WTC11 (cell line): ENCODE data around the gene LAMA5. TPM values are rescaled to one million over a fixed set of nuclear protein-coding genes. Genes with fewer than 3 reads are reported as not detected.

Experiments used
- ATAC-seq: fragments of 200-7000 bp; cut with Tn5 transposase; 2 replicates; pipeline ENCODE4 v1.10.0; 2021; ENCODE audit warnings: mild to moderate bottlenecking, moderate library complexity
- CTCF ChIA-PET: fragments of 300-600 bp; sonication (Branson Sonifier 250); formaldehyde crosslinking; loops from one replicate; lab custom pipeline; 2021; ENCODE audit warnings: antibody characterized with exemption; lab: Charles Lee
- POLR2A ChIA-PET: fragments of 350-600 bp; sonication (Branson Sonifier 250); formaldehyde crosslinking; loops from one replicate; lab custom pipeline; 2021; ENCODE audit warnings: antibody characterized with exemption; lab: Charles Lee
- DNase-seq: peaks from one replicate; pipeline ENCODE4 v3.0.0; 2021; ENCODE audit warnings: low spot score
- H3K27ac Mint-ChIP-seq: 2 replicates; pipeline ENCODE4 v1.8.0; 2021; ENCODE audit warnings: mixed read lengths
- H3K27me3 Mint-ChIP-seq: 2 replicates; pipeline ENCODE4 v1.8.0; 2021; ENCODE audit warnings: low read depth, mild to moderate bottlenecking, moderate library complexity, mixed read lengths
- H3K36me3 Mint-ChIP-seq: 2 replicates; pipeline ENCODE4 v1.8.0; 2021; ENCODE audit warnings: mixed read lengths
- H3K4me1 Mint-ChIP-seq: 2 replicates; pipeline ENCODE4 v1.8.0; 2022; ENCODE audit warnings: mixed read lengths
- H3K4me3 Mint-ChIP-seq: 2 replicates; pipeline ENCODE4 v1.8.0; 2021; ENCODE audit warnings: mild to moderate bottlenecking, moderate library complexity, mixed read lengths
- H3K9me3 Mint-ChIP-seq: 2 replicates; pipeline ENCODE4 v1.8.0; 2021; ENCODE audit warnings: mixed read lengths
- ETV6 ChIP-seq: sonication (generic); formaldehyde crosslinking; IDR thresholded peaks from 2 replicates; pipeline ENCODE4 v1.8.1; 2022; ENCODE audit warnings: mild to moderate bottlenecking, missing genetic modification reagents
- FOXK1 ChIP-seq: sonication (generic); formaldehyde crosslinking; IDR thresholded peaks from 2 replicates; pipeline ENCODE4 v1.8.0; 2022; ENCODE audit warnings: mild to moderate bottlenecking, moderate library complexity, missing genetic modification reagents
- FOXP1 ChIP-seq: sonication (generic); formaldehyde crosslinking; IDR thresholded peaks from 2 replicates; pipeline ENCODE4 v1.8.0; 2022; ENCODE audit warnings: missing genetic modification reagents, mild to moderate bottlenecking, moderate library complexity, borderline replicate concordance
- IRF2 ChIP-seq: sonication (generic); formaldehyde crosslinking; IDR thresholded peaks from 2 replicates; pipeline ENCODE4 v1.8.0; 2022; ENCODE audit warnings: low read depth, missing genetic modification reagents, borderline replicate concordance
- JUN ChIP-seq: sonication (generic); formaldehyde crosslinking; IDR thresholded peaks from 2 replicates; pipeline ENCODE4 v1.8.0; 2023; ENCODE audit warnings: mild to moderate bottlenecking, missing genetic modification reagents
- RELA ChIP-seq: sonication (generic); formaldehyde crosslinking; IDR thresholded peaks from 2 replicates; pipeline ENCODE4 v1.8.1; 2022; ENCODE audit warnings: missing genetic modification reagents, mild to moderate bottlenecking, borderline replicate concordance
- RORB ChIP-seq: fragments of 250-450 bp; sonication (Bioruptor Pico); IDR thresholded peaks from 2 replicates; pipeline ENCODE4 v1.9.0; 2021; ENCODE audit warnings: mild to moderate bottlenecking
- ZBTB21 ChIP-seq: sonication (generic); formaldehyde crosslinking; IDR thresholded peaks from 2 replicates; pipeline ENCODE4 v1.8.1; 2023; ENCODE audit warnings: mild to moderate bottlenecking, missing genetic modification reagents, borderline replicate concordance
- ZNF121 ChIP-seq: sonication (generic); formaldehyde crosslinking; IDR thresholded peaks from 2 replicates; pipeline ENCODE4 v1.8.0; 2023; ENCODE audit warnings: missing genetic modification reagents
- ZNF138 ChIP-seq: sonication (generic); formaldehyde crosslinking; conservative IDR thresholded peaks from 2 replicates; pipeline ENCODE4 v1.8.1; 2022; ENCODE audit warnings: mild to moderate bottlenecking, moderate library complexity, missing genetic modification reagents
- ZNF219 ChIP-seq: sonication (generic); formaldehyde crosslinking; IDR thresholded peaks from 2 replicates; pipeline ENCODE4 v1.8.0; 2023; ENCODE audit warnings: missing genetic modification reagents, mild to moderate bottlenecking, borderline replicate concordance
- ZNF671 ChIP-seq: fragments of 250-450 bp; sonication (Bioruptor Pico); IDR thresholded peaks from 2 replicates; pipeline ENCODE4 v1.8.0; 2021; ENCODE audit warnings: mild to moderate bottlenecking
- total RNA-seq: library from RNA; stranded (reverse); gene quantifications from 3 replicates; pipeline ENCODE4 v1.2.3, GENCODE V29; 2021
- TF ChIP-seq, protein P1 (sequence below): fragments of 250-450 bp; sonication (Bioruptor Pico); conservative IDR thresholded peaks from 2 replicates; pipeline ENCODE4 v1.9.0; 2021; ENCODE audit warnings: mild to moderate bottlenecking
- TF ChIP-seq, protein P2 (sequence below): sonication (generic); formaldehyde crosslinking; IDR thresholded peaks from 2 replicates; pipeline ENCODE4 v1.8.1; 2022; ENCODE audit warnings: mild to moderate bottlenecking, missing genetic modification reagents, moderate library complexity, borderline replicate concordance
- TF ChIP-seq, protein P3 (sequence below): fragments of 250-450 bp; sonication (Bioruptor Pico); IDR thresholded peaks from 2 replicates; pipeline ENCODE4 v1.9.0; 2021; ENCODE audit warnings: moderate library complexity, mild to moderate bottlenecking, inconsistent platforms, borderline replicate concordance
- TF ChIP-seq, protein P4 (sequence below): sonication (generic); formaldehyde crosslinking; IDR thresholded peaks from 2 replicates; pipeline ENCODE4 v1.8.0; 2023; ENCODE audit warnings: mild to moderate bottlenecking, missing genetic modification reagents
- TF ChIP-seq, protein P5 (sequence below): sonication (generic); formaldehyde crosslinking; IDR thresholded peaks from 2 replicates; pipeline ENCODE4 v1.8.0; 2022; ENCODE audit warnings: mild to moderate bottlenecking, missing genetic modification reagents
- TF ChIP-seq, protein P6 (sequence below): fragments of 250-450 bp; sonication (Bioruptor Pico); IDR thresholded peaks from 2 replicates; pipeline ENCODE4 v1.9.0; 2021; ENCODE audit warnings: mild to moderate bottlenecking

LAMA5 gene
- total RNA-seq, 1 experiment from 2014 or later, result 329 TPM

DNA sequence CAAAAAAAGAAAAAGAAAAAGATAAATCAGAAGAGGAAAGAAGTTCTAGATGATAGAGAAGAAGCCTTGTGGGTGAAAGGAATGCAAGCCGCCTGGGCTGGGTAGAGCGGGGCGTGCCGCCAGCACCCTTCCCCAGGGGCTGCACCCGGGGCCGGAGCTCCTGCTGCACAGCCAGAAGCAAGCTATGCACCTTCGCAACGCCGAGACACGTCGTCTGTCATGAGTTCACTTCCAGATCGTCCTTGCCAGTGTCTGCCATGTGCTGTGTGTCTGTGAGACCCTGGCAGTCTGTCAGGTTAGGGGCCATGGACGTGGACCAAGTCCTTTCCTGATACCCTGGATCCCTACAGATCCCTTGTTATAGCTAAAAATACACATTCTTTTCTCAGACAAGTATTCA, 89.9 kb downstream of the LAMA5 start (continued):
- TF ChIP-seq IRF2 (CRISPR knock-in tag) (no peak), FOXP1 (CRISPR knock-in tag) (no peak), FOXK1 (no peak)
- TF ChIP-seq, protein P1, sequence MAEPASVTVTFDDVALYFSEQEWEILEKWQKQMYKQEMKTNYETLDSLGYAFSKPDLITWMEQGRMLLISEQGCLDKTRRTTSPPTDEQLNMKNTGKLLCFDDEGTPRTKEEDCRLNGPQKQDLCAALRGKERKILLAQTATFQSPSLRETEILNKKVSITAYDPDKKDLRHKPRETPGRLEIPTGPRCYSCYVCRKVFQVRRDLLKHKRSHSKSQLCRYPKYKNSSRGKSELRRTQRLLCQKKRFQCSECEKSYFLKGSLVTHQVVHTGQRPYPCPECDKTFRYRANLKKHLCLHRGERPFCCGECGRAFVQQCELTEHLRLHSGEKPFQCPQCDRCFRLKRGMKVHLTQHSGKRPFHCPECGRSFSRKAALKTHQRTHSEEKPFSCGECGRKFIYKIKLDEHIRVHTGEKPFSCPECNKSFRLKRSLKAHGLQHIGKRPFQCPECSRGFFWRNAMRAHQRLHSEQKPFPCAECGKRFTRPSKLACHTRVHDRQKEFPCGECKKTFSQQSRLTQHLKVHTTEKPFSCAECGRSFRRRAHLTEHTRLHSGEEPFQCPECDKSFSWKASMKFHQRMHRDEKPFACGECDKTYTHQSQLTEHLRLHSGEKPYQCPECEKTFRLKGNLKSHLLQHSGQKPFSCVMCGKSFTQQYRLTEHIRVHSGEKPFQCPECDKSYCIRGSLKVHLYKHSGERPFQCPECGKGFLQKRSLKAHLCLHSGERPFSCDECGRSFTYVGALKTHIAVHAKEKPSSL (CRISPR knock-in tag), result no peak
- TF ChIP-seq, protein P2, sequence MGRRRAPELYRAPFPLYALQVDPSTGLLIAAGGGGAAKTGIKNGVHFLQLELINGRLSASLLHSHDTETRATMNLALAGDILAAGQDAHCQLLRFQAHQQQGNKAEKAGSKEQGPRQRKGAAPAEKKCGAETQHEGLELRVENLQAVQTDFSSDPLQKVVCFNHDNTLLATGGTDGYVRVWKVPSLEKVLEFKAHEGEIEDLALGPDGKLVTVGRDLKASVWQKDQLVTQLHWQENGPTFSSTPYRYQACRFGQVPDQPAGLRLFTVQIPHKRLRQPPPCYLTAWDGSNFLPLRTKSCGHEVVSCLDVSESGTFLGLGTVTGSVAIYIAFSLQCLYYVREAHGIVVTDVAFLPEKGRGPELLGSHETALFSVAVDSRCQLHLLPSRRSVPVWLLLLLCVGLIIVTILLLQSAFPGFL (CRISPR knock-in tag), result no peak

- Mint-ChIP-seq H3K9me3 (no peaks in the 10 kb centered on the region), H3K36me3 (peaks cover 43% of the 10 kb centered on the region), H3K27ac (no peak overlapping the region), H3K4me3 (no peak overlapping the region), H3K27me3 (no peaks in the 10 kb centered on the region), H3K4me1 (no peaks in the 10 kb centered on the region)
- ChIA-PET CTCF (no interaction called here), POLR2A (no interaction called here)
- DNase-seq (no peak), ATAC-seq (no peak)
- TF ChIP-seq, protein P3, sequence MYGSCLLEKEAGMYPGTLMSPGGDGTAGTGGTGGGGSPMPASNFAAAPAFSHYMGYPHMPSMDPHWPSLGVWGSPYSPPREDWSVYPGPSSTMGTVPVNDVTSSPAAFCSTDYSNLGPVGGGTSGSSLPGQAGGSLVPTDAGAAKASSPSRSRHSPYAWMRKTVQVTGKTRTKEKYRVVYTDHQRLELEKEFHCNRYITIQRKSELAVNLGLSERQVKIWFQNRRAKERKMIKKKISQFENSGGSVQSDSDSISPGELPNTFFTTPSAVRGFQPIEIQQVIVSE, result no peak
- TF ChIP-seq ZNF138 (CRISPR knock-in tag) (no peak), ZNF121 (no peak), RELA (no peak)
Measured at GRCh38 chr20:62276439-62276838, 90.7 kb downstream of the LAMA5 start.

- peaks cover 37% of the 10 kb centered on the region for H3K36me3 Mint-ChIP-seq
- DNase-seq (no peak), ATAC-seq (no peak)
- CTCF ChIA-PET, result no interaction called here
- POLR2A ChIA-PET, result interaction anchor here (1.2 kb wide), 1 partner anchor 16 kb away, joined by 3 read pairs; no protein-coding TSS in a partner anchor
- H3K4me3 Mint-ChIP-seq, result no peak overlapping the region
- no peaks in the 10 kb centered on the region for H3K4me1 Mint-ChIP-seq
- H3K27me3 Mint-ChIP-seq, result no peaks in the 10 kb centered on the region
- H3K27ac Mint-ChIP-seq, result no peak overlapping the region
- TF ChIP-seq, protein P4, sequence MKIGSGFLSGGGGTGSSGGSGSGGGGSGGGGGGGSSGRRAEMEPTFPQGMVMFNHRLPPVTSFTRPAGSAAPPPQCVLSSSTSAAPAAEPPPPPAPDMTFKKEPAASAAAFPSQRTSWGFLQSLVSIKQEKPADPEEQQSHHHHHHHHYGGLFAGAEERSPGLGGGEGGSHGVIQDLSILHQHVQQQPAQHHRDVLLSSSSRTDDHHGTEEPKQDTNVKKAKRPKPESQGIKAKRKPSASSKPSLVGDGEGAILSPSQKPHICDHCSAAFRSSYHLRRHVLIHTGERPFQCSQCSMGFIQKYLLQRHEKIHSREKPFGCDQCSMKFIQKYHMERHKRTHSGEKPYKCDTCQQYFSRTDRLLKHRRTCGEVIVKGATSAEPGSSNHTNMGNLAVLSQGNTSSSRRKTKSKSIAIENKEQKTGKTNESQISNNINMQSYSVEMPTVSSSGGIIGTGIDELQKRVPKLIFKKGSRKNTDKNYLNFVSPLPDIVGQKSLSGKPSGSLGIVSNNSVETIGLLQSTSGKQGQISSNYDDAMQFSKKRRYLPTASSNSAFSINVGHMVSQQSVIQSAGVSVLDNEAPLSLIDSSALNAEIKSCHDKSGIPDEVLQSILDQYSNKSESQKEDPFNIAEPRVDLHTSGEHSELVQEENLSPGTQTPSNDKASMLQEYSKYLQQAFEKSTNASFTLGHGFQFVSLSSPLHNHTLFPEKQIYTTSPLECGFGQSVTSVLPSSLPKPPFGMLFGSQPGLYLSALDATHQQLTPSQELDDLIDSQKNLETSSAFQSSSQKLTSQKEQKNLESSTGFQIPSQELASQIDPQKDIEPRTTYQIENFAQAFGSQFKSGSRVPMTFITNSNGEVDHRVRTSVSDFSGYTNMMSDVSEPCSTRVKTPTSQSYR, result no peak
- no peak for TF ChIP-seq ETV6 (CRISPR knock-in tag)
- TF ChIP-seq, protein P3, result no peak
- TF ChIP-seq, protein P5, sequence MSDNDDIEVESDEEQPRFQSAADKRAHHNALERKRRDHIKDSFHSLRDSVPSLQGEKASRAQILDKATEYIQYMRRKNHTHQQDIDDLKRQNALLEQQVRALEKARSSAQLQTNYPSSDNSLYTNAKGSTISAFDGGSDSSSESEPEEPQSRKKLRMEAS, result no peak
- no peak for TF ChIP-seq JUN
- TF ChIP-seq ZNF671, result no peak
- TF ChIP-seq RORB (CRISPR knock-in tag), result no peak
- TF ChIP-seq ZBTB21 (CRISPR knock-in tag), result no peak
- TF ChIP-seq ZNF219 (CRISPR knock-in tag), result no peak
- TF ChIP-seq, protein P6, sequence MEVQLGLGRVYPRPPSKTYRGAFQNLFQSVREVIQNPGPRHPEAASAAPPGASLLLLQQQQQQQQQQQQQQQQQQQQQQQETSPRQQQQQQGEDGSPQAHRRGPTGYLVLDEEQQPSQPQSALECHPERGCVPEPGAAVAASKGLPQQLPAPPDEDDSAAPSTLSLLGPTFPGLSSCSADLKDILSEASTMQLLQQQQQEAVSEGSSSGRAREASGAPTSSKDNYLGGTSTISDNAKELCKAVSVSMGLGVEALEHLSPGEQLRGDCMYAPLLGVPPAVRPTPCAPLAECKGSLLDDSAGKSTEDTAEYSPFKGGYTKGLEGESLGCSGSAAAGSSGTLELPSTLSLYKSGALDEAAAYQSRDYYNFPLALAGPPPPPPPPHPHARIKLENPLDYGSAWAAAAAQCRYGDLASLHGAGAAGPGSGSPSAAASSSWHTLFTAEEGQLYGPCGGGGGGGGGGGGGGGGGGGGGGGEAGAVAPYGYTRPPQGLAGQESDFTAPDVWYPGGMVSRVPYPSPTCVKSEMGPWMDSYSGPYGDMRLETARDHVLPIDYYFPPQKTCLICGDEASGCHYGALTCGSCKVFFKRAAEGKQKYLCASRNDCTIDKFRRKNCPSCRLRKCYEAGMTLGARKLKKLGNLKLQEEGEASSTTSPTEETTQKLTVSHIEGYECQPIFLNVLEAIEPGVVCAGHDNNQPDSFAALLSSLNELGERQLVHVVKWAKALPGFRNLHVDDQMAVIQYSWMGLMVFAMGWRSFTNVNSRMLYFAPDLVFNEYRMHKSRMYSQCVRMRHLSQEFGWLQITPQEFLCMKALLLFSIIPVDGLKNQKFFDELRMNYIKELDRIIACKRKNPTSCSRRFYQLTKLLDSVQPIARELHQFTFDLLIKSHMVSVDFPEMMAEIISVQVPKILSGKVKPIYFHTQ (CRISPR knock-in tag), result no peak
- TF ChIP-seq, all 79 proteins: peak for 0
- H3K9me3 Mint-ChIP-seq, result no peaks in the 10 kb centered on the region
Measured at GRCh38 chr20:62275219-62275618, 91.9 kb downstream of the LAMA5 start.
